GM23338 (cell line): ENCODE measurements around the gene IMPG1. TPM values are rescaled to one million over a fixed set of nuclear protein-coding genes. Genes with fewer than 3 reads are reported as not detected.

Experiments used
- ATAC-seq: fragments of 200-7000 bp; cut with Tn5 transposase; 3 replicates; pipeline ENCODE4 v1.9.1; 2020
- DNase-seq: peaks from one replicate; pipeline ENCODE4 v3.0.0-alpha.2; 2015; ENCODE audit warnings: low spot score
- H2AFZ ChIP-seq: fragments of 200-600 bp; sonication (generic); 2 replicates; pipeline ENCODE4 v1.8.0; 2016; ENCODE audit warnings: antibody characterized with exemption, mild to moderate bottlenecking, moderate library complexity
- H3F3A ChIP-seq: fragments of 200-600 bp; sonication (generic); replicated peaks from 2 replicates; pipeline ENCODE4 v1.8.0; 2017; ENCODE audit warnings: antibody characterized with exemption, mixed run types, low read depth
- H3K27ac ChIP-seq: fragments of 200-600 bp; sonication (generic); 2 replicates; pipeline ENCODE4 v1.6.1; 2016; ENCODE audit warnings: low read depth
- H3K27me3 ChIP-seq: fragments of 200-600 bp; sonication (generic); 2 replicates; pipeline ENCODE4 v1.8.0; 2016; ENCODE audit warnings: mild to moderate bottlenecking, mixed run types, moderate library complexity; ENCODE audit not compliant: insufficient read depth
- H3K36me3 ChIP-seq: fragments of 200-600 bp; sonication (generic); 2 replicates; pipeline ENCODE4 v1.8.0; 2016; ENCODE audit warnings: mild to moderate bottlenecking; ENCODE audit not compliant: insufficient read depth
- H3K4me1 ChIP-seq: fragments of 200-600 bp; sonication (generic); 2 replicates; pipeline ENCODE4 v1.8.0; 2016; ENCODE audit warnings: mild to moderate bottlenecking, moderate library complexity; ENCODE audit not compliant: insufficient read depth
- H3K4me2 ChIP-seq: fragments of 200-600 bp; sonication (generic); 2 replicates; pipeline ENCODE4 v1.7.1; 2017; ENCODE audit warnings: mixed run types
- H3K4me3 ChIP-seq: fragments of 200-600 bp; sonication (generic); 2 replicates; pipeline ENCODE4 v1.6.1; 2016; ENCODE audit warnings: mixed run types
- H3K79me2 ChIP-seq: fragments of 200-600 bp; sonication (generic); replicated peaks from 2 replicates; pipeline ENCODE4 v1.8.0; 2017; ENCODE audit warnings: mild to moderate bottlenecking; ENCODE audit not compliant: insufficient read depth
- H3K9me2 ChIP-seq: fragments of 200-600 bp; sonication (generic); 2 replicates; pipeline ENCODE4 v1.8.0; 2017; ENCODE audit not compliant: insufficient read depth
- H4K20me1 ChIP-seq: fragments of 200-600 bp; sonication (generic); replicated peaks from 2 replicates; pipeline ENCODE4 v1.8.0; 2017; ENCODE audit warnings: mild to moderate bottlenecking; ENCODE audit not compliant: insufficient read depth
- H3K27ac Mint-ChIP-seq: 2 replicates; pipeline ENCODE4 v1.8.0; 2020; ENCODE audit warnings: inconsistent platforms, mild to moderate bottlenecking, moderate library complexity, mixed read lengths
- H3K27me3 Mint-ChIP-seq: 3 replicates; pipeline ENCODE4 v1.8.0; 2022; ENCODE audit warnings: low read depth, mild to moderate bottlenecking, moderate library complexity, mixed read lengths, inconsistent platforms; ENCODE audit not compliant: insufficient read depth, poor library complexity
- H3K36me3 Mint-ChIP-seq: 3 replicates; pipeline ENCODE4 v1.8.0; 2021; ENCODE audit warnings: low read depth, mild to moderate bottlenecking, inconsistent platforms, moderate library complexity, mixed read lengths
- H3K4me1 Mint-ChIP-seq: 3 replicates; pipeline ENCODE4 v1.8.0; 2020; ENCODE audit warnings: mild to moderate bottlenecking, inconsistent platforms, mixed read lengths
- H3K4me3 Mint-ChIP-seq: 3 replicates; pipeline ENCODE4 v1.8.0; 2021; ENCODE audit warnings: moderate library complexity, mild to moderate bottlenecking, inconsistent platforms, mixed read lengths
- H3K9me3 Mint-ChIP-seq: 3 replicates; pipeline ENCODE4 v1.8.0; 2020; ENCODE audit warnings: moderate library complexity, mild to moderate bottlenecking, inconsistent platforms, mixed read lengths
- CREB1 ChIP-seq: fragments of 250-450 bp; sonication (Bioruptor Pico); IDR thresholded peaks from 2 replicates; pipeline ENCODE4 v1.5.0; 2020; ENCODE audit warnings: low read depth, mild to moderate bottlenecking, moderate library complexity
- CTCF ChIP-seq, 2 experiments: fragments of 200-600 bp in 1 of 2; sonication (generic) in 1 of 2; conservative IDR thresholded peaks; 2 replicates each; pipeline versions ENCODE4 v1.5.1 to v1.6.1; 2016 to 2017; ENCODE audit warnings: antibody characterized with exemption in 2 of 2, low read depth in 2 of 2, mild to moderate bottlenecking in 2 of 2, moderate library complexity in 1 of 2
- ETS1 ChIP-seq: IDR thresholded peaks from 2 replicates; pipeline ENCODE4 v1.6.1; 2016; ENCODE audit warnings: antibody characterized with exemption
- EZH2 ChIP-seq: fragments of 200-600 bp; sonication (generic); IDR thresholded peaks from one replicate; pipeline ENCODE4 v1.8.0; 2017; ENCODE audit warnings: antibody characterized with exemption, mild to moderate bottlenecking, low read depth; ENCODE audit not compliant: unreplicated experiment
- EZH2phosphoT487 ChIP-seq: fragments of 200-600 bp; sonication (generic); IDR thresholded peaks from one replicate; pipeline ENCODE4 v1.8.1; 2018; ENCODE audit warnings: antibody characterized with exemption; ENCODE audit not compliant: unreplicated experiment
- JUNB ChIP-seq: IDR thresholded peaks from one replicate; pipeline ENCODE4 v1.6.1; 2016; ENCODE audit warnings: antibody characterized with exemption; ENCODE audit not compliant: unreplicated experiment
- NANOG ChIP-seq: IDR thresholded peaks from 2 replicates; pipeline ENCODE4 v1.6.1; 2016; ENCODE audit warnings: antibody characterized with exemption, borderline replicate concordance
- POLR2AphosphoS5 ChIP-seq: IDR thresholded peaks from 2 replicates; pipeline ENCODE4 v1.6.1; 2016; ENCODE audit warnings: antibody characterized with exemption, low read depth
- REST ChIP-seq: IDR thresholded peaks from one replicate; pipeline ENCODE4 v1.6.1; 2018; ENCODE audit warnings: antibody characterized with exemption; ENCODE audit not compliant: unreplicated experiment
- STAT1 ChIP-seq: IDR thresholded peaks from one replicate; pipeline ENCODE4 v1.6.1; 2016; ENCODE audit warnings: antibody characterized with exemption; ENCODE audit not compliant: unreplicated experiment
- ZNF114 ChIP-seq: fragments of 250-450 bp; sonication (Bioruptor Pico); IDR thresholded peaks from 2 replicates; pipeline ENCODE4 v1.5.0; 2020; ENCODE audit warnings: mild to moderate bottlenecking, moderate library complexity
- ZNF331 ChIP-seq: fragments of 250-450 bp; sonication (Bioruptor Pico); IDR thresholded peaks from 2 replicates; pipeline ENCODE4 v1.5.0; 2020; ENCODE audit warnings: low read depth, mild to moderate bottlenecking, moderate library complexity
- ZNF462 ChIP-seq: fragments of 250-450 bp; sonication (Bioruptor Pico); IDR thresholded peaks from 2 replicates; pipeline ENCODE4 v1.5.0; 2020; ENCODE audit warnings: mild to moderate bottlenecking, moderate library complexity
- polyA plus RNA-seq: library from polyadenylated mRNA; unstranded; fragments of >200 nt; fragmentation: Nextera tagmentation; extraction: Ambion mirVana; gene quantifications from 2 replicates; pipeline ENCODE4 v1.2.1, GENCODE V29; 2016
- total RNA-seq: library from RNA; depleted of rRNA; stranded (reverse); fragments of >200 nt; shearing (Covaris generic); gene quantifications from 2 replicates; pipeline ENCODE4 v1.2.3, GENCODE V29; 2014

The IMPG1 gene
- total and polyA plus RNA-seq, 2 experiments from 2014 or later, result not detected

- H3K27ac Mint-ChIP-seq, result no peak overlapping the region
- H3K27me3 Mint-ChIP-seq, result peaks cover 10% of the 10 kb centered on the region
- Histone ChIP-seq H3K27me3 (peaks cover 32% of the 10 kb centered on the region), H3F3A (no peaks in the 10 kb centered on the region), H3K4me2 (no peak overlapping the region), H3K4me3 (no peak overlapping the region), H3K9me2 (no peaks in the 10 kb centered on the region), H2AFZ (no peak overlapping the region), H4K20me1 (no peaks in the 10 kb centered on the region), H3K4me1 (no peaks in the 10 kb centered on the region), H3K27ac (no peak overlapping the region), H3K36me3 (no peaks in the 10 kb centered on the region), H3K79me2 (no peaks in the 10 kb centered on the region)
- ATAC-seq, result no peak
- no peak for DNase-seq
- H3K36me3 Mint-ChIP-seq, result no peaks in the 10 kb centered on the region
- no peak for TF ChIP-seq EZH2phosphoT487
- TF ChIP-seq ZNF114 (CRISPR knock-in tag), result no peak
- no peak for TF ChIP-seq CREB1 (CRISPR knock-in tag)
- TF ChIP-seq ZNF331 (CRISPR knock-in tag), result no peak
- no peak for TF ChIP-seq NANOG
- no peak for TF ChIP-seq POLR2AphosphoS5
- TF ChIP-seq ETS1, result no peak
- TF ChIP-seq ZNF462 (CRISPR knock-in tag), result no peak
- no peak for TF ChIP-seq STAT1
- TF ChIP-seq EZH2, result no peak
- no peak for TF ChIP-seq REST
- TF ChIP-seq JUNB, result no peak
- no peak for TF ChIP-seq CTCF (conservative IDR thresholded peaks at IDR 0.05; ENCODE audit: low read depth in 2 of 2)
- peaks cover 14% of the 10 kb centered on the region; the same call in 2 of the 3 replicates for H3K4me1 Mint-ChIP-seq
- H3K4me3 Mint-ChIP-seq, result no peak overlapping the region
- no peaks in the 10 kb centered on the region; the same call in 2 of the 3 replicates for H3K9me3 Mint-ChIP-seq
These were observed 139.0 kb downstream of the IMPG1 start for GRCh38 chr6:75933387-75933975.
